C4-2B (cell line): ENCODE measurements around the gene ATN1.
A peak's percentile ranks its signal among the peaks of the same experiment; 100 is the strongest.
"Not testable (repeated sequence)": the region's sequence is repeated elsewhere in the genome, so short reads cannot be mapped to it uniquely, and the experiment has no call there.

Source experiments
- H3K27ac ChIP-seq: fragments of 450-650 bp; 2 replicates; pipeline ENCODE4 v1.5.1; 2017
- ZFX ChIP-seq: fragments of 450-650 bp; IDR thresholded peaks from 2 replicates; pipeline ENCODE4 v1.6.1; 2017
- TF ChIP-seq, protein P1 (sequence below): fragments of 450-650 bp; conservative IDR thresholded peaks from 2 replicates; pipeline ENCODE4 v1.5.1; 2017; ENCODE audit warnings: mild to moderate bottlenecking

ATN1 gene, protein sequence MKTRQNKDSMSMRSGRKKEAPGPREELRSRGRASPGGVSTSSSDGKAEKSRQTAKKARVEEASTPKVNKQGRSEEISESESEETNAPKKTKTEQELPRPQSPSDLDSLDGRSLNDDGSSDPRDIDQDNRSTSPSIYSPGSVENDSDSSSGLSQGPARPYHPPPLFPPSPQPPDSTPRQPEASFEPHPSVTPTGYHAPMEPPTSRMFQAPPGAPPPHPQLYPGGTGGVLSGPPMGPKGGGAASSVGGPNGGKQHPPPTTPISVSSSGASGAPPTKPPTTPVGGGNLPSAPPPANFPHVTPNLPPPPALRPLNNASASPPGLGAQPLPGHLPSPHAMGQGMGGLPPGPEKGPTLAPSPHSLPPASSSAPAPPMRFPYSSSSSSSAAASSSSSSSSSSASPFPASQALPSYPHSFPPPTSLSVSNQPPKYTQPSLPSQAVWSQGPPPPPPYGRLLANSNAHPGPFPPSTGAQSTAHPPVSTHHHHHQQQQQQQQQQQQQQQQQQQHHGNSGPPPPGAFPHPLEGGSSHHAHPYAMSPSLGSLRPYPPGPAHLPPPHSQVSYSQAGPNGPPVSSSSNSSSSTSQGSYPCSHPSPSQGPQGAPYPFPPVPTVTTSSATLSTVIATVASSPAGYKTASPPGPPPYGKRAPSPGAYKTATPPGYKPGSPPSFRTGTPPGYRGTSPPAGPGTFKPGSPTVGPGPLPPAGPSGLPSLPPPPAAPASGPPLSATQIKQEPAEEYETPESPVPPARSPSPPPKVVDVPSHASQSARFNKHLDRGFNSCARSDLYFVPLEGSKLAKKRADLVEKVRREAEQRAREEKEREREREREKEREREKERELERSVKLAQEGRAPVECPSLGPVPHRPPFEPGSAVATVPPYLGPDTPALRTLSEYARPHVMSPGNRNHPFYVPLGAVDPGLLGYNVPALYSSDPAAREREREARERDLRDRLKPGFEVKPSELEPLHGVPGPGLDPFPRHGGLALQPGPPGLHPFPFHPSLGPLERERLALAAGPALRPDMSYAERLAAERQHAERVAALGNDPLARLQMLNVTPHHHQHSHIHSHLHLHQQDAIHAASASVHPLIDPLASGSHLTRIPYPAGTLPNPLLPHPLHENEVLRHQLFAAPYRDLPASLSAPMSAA (N-terminal part only)

DNA sequence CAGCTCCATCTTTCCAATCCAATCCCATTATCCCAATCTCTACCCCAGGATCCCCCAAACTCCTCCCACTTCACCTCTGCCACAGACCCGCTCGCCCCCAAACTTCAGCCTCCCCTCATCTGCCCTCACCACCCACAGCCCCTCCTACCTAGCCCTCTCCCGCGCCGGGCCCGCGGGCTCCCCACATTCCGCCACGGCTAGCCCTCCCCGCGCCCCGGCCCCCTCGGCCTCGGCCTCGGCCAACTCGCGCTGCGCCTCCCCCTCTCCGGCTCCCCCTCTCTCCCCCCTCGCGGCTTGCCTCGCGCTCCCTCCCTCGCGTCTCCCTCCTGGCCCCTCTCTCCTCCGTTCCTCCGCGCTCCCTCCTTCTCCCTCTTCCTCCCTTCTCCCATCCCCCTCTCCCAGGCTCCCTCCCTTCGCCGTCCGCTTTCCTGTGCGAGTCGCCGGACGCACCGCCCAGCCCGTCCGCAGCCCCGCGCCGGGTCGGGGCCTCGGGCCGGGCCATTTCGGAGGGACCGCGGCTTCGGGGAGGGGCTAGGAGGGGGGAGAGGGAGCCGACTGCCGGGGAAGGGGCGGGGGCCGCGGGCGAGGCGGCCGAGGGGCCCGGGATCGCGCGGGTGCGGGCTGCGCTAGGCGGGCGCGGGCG, at the start of gene ATN1:
ATN1 (plus strand) TSS at position 581 of the 643 bp plus-strand sequence. CDS start 6,043 bp downstream, outside the sequence.
- H3K27ac ChIP-seq: peak within 1 kb of the TSS; percentile 95
- peak; percentile 47; the same call in 1 of the 2 replicates for TF ChIP-seq ZFX
- TF ChIP-seq, protein P1, sequence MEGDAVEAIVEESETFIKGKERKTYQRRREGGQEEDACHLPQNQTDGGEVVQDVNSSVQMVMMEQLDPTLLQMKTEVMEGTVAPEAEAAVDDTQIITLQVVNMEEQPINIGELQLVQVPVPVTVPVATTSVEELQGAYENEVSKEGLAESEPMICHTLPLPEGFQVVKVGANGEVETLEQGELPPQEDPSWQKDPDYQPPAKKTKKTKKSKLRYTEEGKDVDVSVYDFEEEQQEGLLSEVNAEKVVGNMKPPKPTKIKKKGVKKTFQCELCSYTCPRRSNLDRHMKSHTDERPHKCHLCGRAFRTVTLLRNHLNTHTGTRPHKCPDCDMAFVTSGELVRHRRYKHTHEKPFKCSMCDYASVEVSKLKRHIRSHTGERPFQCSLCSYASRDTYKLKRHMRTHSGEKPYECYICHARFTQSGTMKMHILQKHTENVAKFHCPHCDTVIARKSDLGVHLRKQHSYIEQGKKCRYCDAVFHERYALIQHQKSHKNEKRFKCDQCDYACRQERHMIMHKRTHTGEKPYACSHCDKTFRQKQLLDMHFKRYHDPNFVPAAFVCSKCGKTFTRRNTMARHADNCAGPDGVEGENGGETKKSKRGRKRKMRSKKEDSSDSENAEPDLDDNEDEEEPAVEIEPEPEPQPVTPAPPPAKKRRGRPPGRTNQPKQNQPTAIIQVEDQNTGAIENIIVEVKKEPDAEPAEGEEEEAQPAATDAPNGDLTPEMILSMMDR: no peak

DNA sequence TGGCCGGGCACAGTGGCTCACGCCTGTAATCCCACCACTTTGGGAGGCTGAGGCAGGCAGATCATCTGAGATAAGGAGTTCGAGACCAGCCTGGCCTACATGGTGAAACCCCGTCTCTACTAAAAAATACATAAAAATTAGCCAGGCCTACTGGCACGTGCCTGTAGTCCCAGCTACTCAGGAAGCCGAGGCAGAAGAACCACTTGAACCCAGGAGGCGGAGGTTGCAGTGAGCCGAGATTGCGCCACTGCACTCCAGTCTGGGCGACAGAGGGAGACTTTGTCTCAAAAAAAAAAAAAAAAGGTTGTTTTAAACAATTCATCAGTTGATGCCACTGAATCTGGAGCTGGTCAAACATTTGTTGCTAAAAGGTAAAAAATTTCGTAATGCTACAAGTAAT, 47.9 kb upstream of the ATN1 start:
- not testable (repeated sequence) for H3K27ac ChIP-seq

DNA sequence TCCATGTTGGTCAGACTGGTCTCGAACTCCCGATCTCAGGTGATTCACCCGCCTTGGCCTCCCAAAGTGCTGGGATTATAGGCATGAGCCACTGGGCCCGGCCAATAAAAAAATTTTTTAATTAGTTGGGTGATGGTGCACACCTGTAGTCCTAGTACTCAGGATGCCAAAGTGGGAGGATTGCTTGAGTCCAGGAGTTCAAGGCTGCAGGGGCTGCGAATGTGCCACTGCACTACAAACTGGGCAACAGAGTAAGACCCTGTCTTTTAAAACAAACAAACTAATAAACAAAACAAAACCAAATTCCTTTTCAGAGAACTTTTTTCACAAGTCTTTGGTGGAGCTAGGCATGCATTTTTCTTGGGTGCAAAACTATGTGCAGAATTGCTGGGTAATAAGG, 44.5 kb upstream of the ATN1 start:
- TF ChIP-seq ZFX: no peak
- TF ChIP-seq, protein P1: no peak
- H3K27ac ChIP-seq: no peak overlapping the region

DNA sequence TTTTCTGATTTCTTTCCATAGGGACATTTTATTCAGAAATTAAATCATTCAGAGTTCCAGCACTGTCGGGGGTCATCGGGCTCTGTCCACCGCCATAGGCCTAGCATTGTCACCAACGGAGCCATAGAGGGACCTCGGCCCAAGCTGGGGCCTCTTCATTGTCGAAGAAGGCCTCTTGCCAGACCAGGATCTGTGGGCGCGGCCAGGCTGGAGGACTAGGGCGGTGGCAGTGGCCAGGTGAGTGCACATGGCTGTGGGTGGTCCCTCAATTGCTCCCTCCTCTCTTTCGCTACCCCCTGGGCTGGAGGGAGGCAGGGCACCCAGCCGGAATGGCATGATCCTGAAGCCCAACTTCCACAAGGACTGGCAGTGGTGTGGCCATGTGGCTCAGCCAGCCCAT, 44.1 kb upstream of the ATN1 start:
- TF ChIP-seq ZFX: no peak
- TF ChIP-seq, protein P1: no peak
- no peak overlapping the region for H3K27ac ChIP-seq

DNA sequence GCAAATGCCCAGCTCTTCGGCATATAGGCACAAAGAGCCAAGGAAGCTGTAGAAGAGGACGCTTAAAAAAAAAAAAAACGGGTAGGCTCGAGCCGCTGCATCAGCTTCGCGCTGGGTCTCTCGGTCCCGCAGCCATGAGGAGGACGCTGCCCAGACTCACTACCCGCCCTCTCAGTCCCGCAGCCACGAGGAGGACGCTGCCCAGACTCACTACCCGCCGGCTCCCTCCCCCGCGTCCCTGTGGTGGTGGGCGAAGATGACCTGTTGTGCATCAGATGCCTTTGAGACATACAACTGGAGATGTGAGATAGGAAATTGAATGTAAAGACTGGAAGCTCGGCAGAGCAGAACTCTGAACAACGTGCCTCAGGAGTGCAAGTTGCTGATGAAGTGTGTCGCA, 43.2 kb upstream of the ATN1 start:
- TF ChIP-seq, protein P1: no peak
- no peak for TF ChIP-seq ZFX
- no peak overlapping the region for H3K27ac ChIP-seq

DNA sequence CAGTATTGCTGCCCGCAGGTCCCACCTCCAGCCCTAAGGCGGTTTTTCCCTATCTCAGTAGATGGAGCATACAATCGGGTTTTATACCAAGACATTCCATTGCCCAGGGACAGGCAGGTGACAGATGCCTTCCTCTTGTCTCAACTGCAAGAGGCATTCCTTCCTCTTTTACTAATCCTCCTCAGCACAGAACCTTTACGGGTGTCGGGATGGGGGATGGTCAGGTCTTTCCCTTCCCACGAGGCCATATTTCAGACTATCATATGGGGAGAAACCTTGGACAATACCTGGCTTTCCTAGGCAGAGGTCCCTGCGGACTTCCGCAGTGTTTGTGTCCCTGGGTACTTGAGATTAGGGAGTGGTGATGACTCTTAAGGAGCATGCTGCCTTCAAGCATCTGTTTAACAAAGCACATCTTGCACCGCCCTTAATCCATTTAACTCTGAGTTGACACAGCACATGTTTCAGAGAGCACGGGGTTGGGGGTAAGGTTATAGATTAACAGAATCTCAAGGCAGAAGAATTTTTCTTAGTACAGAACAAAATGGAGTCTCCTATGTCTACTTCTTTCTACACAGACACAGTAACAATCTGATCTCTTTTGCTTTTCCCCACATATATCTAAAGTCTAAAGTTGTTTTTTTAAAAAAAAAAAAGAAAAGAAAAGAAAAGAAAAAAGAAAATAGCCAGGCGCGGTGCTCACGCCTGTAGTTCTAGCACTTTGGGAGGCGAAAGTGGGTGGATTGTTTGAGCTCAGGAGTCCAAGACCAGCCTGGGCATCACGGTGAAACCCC, 41.4 kb upstream of the ATN1 start:
- H3K27ac ChIP-seq: not testable (repeated sequence)

DNA sequence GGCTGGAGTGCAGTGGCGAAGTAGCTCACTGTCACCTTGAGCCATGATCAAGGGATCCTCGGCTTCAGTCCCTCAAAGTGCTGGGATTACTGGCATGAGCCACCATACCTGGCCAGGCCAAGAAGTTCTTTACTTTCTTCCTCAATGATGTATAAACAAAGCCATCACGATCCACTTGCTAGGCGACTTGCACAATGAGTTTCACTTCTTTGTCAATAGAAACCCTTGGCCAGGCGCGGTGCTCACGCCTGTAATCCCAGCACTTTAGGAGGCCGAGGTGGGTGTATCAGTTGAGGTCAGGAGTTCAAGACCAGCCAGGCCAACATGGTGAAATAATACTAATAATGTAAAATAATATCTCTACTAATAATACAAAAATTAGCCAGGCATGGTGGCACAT, 40.3 kb upstream of the ATN1 start:
- TF ChIP-seq, protein P1: no peak
- no peak for TF ChIP-seq ZFX
- no peak overlapping the region for H3K27ac ChIP-seq
